GM20431 (cell line): Measurements from ENCODE around the gene DNTTIP2.
"Not testable (repeated sequence)": the region's sequence is repeated elsewhere in the genome, so short reads cannot be mapped to it uniquely, and the experiment has no call there.

Source experiments
- in situ Hi-C: fragments of 300-500 bp; cut with MseI, MboI; formaldehyde crosslinking; loops from one replicate; pipeline ENCODE4 v1.15.0; 2020; ENCODE audit warnings: low sequenced_read_pairs; ENCODE audit not compliant: unreplicated experiment

The DNTTIP2 gene

DNA sequence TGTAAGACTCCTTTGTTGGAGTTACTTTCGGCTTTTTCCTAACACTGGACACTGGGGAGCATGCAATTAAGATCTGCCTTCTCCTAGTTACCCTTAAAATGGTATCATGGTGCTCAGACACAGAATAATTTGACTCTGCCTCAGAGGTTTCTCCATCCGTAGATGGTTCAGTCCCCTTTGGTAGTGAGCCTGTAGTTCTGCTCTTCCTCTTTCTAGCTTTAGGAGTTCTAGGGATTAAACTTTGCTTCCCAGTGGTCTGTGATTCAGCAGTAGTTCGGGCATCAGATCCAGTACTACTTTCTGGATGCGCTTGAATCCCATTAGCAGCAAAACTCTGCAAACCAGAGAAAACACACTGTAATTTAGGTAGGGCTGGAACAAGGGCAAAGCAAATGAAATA, 1.5 kb downstream of the DNTTIP2 start:
- in situ Hi-C loops: no loop called here

DNA sequence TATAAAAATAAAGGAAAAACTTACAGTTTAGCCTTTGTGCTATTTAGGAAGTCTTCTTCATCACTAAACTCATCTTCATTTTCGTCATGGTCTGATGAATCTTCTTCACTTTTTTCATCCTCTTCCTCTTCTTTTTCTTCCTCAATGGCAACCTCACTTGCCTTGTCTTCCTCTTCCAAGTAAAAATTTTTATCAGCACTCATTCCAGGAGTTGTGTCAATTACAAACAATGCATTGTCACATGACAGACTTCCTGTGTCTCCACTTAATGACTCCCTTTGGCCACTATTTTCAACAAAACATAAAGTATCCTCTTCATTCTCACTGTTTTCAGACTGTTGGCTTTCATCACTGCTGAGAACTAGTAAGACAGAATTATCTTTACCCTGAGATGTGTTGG, 2.8 kb downstream of the DNTTIP2 start:
- in situ Hi-C loops: no loop called here

DNA sequence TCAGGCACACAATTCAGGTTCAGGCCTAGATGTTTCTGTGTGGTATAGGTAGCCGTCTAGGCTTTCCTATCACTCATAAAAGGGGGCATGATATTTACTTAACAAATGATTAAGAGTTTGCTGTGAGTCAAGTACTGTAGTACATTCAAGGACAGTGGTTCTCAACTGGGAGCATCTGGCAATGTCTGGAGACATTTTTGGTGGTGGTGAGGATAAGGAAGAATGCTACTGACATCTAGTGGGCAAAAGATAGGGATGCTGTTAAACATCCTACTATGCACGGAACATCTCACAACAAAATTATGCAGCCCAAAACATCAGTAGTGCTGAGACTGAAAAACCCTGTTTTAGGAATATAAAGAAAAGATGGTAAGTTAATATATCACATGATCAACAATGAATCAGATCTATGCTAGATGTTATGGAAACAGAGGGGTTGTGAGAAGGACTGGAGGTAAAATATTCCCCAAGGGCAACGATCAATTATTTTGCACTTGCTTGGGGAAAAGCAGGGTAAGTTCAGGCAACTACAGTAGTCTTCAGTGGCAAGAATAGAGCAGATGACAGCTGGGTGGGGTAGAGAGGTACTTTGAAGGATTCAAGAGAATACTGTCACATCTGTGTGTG, 4.9 kb downstream of the DNTTIP2 start:
- in situ Hi-C loops: no loop called here

DNA sequence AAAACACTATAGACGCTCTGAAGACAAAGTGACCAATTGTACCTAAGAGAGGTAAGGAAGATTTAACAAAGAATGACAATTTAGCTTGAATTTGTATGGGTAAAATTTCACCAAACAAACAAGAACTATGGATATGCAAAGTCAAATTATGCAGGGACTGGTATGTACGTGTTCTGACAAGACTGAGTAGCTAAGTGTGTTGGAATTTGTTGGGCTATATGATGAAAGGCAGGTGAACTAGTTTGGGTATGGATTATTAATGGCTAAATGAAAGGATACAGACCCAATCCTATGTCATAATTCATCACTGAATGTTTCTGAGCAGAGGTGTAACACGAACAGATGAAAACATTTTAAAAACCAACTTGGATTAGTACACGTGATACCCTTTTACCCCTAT, 7.6 kb downstream of the DNTTIP2 start:
- in situ Hi-C loops: no loop called here

DNA sequence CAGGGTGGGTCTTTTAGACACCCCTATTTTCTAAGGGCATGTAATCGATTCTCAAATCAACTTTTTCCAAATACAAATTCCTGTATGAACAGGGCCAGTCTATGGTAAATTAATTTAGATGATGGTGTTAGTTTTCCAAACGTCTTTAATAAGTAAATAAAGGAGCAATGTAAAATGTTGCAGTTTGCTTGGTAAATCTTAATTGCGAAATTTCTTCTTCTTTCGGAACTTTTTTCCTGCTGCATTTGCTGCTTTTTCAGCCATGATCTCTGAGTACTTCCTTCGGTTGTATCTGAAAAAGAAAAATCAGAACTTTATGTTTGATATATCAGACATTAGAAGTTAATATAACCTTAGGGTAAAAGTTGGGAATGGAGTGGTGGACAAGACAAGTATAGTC, 9.4 kb downstream of the DNTTIP2 start:
- in situ Hi-C loops: no loop called here

DNA sequence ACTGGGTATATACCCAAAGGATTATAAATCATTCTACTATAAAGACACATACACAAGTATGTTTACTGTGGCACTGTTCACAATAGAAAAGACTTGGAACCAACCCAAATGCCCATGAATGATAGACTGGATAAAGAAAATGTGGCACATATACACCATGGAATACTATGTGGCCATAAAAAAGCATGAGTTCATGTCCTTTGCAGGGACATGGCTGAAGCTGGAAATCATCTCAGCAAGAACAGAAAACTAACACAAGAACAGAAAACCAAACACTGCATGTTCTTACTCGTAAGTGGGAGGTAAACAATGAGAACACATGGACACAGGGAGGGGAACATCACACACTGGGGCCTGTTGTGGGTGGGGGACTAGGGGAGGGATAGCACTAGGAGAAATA, 10.5 kb downstream of the DNTTIP2 start:
- in situ Hi-C loops: not testable (repeated sequence)

DNA sequence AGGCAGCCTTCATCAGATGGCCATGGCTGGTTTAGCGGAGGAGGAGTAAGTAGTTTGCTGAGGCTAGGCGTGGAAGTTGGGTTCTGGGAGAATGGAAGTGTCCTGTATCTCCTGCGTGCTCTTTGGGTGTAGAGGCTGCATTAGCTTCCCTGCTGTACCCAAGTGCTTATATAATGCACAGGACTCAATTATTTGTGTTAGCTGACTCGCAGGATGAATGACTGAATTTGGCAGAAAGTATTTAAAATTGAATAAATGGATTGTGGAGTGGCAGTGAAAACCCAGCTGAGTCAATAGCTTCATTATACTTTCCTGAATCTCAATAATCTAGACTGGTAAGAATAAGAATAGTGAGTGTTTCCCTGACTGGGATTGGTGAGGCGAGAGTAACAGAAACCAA, 13.8 kb downstream of the DNTTIP2 start:
- in situ Hi-C loops: no loop called here

DNA sequence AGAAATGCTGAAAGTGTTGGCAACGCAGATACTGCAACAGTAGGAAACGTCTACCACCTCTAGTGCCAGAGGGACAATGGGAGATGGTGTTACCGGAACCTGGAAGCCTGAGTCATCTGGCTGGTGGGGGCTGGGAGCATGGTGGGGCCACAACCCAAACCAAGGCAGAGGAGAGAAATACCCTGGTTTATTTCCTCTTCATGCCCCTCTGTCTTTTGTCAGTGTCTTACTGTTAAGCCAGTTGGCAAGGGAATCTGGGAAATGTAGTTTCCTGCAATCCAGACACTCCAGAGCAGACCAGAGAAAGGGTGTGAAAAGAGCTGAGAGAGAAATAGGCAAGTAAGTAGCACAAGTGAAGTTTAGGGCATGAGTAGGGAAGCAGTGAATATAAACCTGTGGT, 14.8 kb downstream of the DNTTIP2 start:
- in situ Hi-C loops: no loop called here

DNA sequence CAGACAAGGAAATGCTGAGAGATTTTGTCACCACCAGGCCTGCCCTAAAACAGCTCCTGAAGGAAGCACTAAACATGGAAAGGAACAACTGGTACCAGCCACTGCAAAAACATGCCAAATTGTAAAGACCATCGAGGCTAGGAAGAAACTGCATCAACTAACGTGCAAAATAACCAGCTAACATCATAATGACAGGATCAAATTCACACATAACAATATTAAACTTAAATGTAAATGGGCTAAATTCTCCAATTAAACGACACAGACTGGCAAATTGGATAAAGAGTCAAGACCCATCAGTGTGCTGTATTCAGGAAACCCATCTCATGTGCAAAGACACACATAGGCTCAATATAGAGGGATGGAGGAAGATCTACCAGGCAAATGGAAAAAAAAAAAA, 21.4 kb downstream of the DNTTIP2 start:
- in situ Hi-C loops: not testable (repeated sequence)

DNA sequence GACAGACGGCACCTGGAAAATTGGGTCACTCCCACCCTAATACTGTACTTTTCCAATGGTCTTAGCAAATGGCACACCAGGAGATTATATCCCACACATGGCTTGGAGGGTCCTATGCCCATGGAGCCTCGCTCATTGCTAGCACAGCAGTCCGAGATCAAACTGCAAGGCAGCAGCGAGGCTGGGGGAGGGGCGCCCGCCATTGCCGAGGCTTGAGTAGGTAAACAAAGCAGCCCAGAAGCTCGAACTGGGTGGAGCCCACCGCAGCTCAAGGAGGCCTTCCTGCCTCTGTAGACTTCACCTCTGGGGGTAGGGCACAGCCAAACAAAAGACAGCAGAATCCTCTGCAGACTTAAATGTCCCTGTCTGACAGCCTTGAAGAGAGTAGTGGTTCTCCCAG, 23.0 kb downstream of the DNTTIP2 start:
- in situ Hi-C loops: not testable (repeated sequence)

DNA sequence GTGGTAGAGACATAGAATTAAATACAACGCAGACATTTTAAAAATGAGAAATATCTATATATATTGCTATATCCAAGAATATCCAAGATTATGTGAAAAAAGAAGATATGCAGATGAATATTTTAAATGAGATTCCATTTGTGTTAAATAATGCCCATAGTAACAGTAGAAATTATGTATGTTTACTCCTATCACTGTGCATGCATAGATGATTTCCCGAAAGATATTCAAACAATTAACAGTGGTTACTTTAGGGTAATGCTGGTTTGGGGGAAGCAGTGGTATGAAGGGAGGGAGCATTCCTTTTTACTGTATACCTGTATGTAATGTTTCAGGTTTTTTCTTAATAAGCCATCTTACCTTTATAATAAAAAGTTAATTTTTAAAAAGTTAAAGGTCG, 25.1 kb downstream of the DNTTIP2 start:
- in situ Hi-C loops: no loop called here

DNA sequence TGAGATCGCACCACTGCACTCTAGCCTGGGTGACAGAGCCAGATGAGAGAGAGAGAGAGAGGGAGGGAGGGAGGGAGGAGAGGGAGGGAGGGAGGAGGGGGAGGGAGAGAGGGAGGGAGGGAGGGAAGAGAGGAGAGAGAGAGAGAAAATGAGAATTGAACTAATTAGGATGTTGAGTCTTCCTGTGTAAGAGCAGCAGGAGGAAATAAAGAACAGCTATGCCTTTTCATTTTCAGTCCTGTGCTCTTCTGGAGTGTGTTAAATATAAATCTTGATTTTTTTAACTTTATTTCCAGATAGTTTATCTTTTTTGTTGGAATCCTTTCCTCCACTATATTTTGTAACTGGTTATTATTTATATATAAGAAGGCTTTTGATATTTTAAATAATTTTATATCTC, 27.1 kb downstream of the DNTTIP2 start:
- in situ Hi-C loops: no loop called here

DNA sequence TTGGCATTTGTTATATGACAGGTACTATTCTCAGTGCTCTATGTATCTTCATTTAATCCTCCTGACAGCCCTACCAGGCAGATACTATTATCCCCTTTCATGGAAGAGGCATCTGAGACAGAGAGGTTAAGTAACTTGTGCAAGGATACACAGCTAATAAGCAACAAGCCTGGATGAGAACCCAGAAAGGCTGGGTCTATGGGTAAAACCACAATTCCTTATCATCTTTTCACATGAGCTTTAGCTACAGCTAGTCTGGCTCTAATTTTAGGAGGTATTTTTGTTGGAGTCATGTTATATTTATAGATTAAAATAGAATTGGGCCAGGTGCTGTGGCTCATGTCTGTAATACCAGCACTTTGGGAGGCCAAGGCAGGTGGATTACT, 27.7 kb downstream of the DNTTIP2 start:
- in situ Hi-C loops: no loop called here

DNA sequence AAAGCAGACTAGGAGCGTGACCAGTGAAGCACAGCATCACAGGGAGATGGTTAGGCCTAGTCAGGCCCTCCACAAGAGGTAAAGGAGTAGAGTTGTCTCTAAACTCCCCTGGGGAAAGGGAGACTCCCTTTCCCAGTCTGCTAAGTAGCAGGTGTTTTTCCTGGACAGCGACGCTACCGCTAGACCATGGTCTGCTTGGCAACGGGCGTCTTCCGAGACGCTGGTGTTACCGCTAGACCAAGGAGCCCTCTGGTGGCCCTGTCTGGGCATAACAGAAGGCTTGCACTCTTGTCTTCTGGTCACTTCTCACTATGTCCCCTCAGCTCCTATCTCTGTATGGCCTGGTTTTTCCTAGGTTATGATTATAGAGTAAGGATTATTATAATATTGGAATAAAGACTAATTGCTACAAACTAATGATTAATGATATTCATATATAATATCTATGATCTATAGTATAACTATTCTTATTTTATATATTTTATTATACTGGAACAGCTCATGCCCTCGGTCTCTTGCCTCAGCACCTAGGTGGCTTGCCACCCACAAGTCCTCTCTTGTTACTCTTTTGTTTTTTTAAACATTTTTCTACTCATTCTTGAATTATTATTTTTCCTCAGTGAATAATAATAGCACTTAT, 28.2 kb downstream of the DNTTIP2 start:
- in situ Hi-C loops: not testable (repeated sequence)

DNA sequence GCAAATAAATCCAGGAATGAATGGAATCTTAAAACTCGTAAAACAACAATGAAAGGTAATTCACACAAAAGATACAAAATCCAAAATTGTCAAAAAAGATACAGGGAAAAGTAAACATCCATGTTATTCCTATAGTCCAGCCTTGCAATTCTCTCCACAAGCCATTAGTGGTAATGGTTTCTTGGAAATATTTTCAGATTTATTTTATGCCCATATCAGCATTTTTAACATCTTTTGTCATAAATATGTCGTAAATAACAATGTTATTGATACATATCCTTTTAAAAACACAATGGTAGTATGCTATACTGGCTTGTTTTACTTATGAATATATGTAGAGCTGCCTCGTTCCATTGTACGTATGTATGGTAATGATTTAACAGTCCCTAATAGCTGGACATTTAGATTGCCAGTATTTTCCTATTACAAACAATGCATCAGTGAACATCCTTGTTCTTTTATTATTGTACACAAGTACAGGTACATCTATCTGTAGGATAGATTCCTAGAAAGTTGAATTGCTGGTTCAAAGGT, 30.6 kb downstream of the DNTTIP2 start:
- in situ Hi-C loops: loop anchor here (25.0 kb wide), 2 partner anchors 411 to 536 kb away; partner anchors contain the start of gene FNBP1L

DNA sequence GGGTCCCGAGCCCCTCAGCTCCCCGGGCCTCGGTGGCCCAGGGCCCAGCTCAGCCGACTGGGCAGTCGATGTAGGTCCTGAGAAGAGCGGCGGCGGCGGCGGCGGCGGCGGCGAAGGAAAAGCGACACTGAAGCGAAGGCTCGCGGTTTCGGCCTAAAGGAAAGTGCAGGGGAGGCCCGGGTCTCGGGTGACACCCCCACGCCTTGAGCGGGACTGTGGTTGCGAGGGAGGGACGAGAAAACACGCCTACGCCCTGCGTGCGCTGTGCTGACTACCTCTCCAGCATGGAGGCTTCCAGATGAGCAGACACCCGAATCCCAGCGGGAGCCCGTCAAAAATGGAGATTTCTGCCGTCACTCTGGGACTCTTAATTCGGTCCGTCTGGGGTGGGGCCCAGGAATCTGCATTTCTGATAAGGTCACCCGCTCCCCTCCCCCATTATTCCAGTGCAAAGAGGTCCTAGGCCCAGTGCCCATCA, 31.2 kb downstream of the DNTTIP2 start:
- in situ Hi-C loops: loop anchor here (25.0 kb wide), 2 partner anchors 411 to 536 kb away; partner anchors contain the start of gene FNBP1L

DNA sequence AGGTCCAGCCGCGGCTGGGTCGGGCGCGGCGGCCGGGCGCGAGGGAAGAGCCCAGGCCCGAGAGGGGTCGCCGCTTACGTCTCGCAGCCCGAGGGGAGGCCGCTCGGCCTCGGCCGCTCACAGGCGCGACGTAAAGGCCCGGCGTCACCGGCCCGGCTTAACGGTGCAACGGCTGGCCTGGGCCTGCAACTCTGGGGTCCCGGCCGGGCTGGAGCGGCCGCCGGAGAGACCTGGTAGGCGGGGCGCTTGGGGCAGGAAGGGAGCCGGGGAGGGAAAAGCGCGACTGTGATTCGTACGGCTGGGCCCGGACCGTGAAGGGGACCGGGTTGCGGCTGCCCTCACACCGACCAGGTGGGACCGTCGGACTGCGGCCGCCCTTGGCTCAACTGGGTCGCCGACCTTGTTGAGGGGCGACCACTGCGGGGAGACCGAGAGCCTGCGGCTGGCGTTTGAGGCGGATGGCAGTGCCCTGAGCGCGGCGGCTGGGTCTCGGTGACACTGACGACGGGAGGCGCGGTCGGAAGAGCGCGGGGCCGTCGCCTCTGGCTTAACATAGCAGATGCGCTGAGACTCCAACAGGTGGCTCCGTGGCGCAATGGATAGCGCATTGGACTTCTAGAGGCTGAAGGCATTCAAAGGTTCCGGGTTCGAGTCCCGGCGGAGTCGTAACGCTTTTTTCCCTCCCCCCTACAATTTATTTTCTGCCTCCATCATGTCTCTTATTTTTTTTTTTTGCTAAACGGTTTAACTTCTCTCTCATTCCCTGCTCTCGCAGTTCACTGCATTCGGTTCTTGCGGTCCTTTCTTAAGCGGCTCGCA, 31.8 kb downstream of the DNTTIP2 start:
- in situ Hi-C loops: loop anchor here (25.0 kb wide), 2 partner anchors 410 to 535 kb away; partner anchors contain the start of gene FNBP1L

DNA sequence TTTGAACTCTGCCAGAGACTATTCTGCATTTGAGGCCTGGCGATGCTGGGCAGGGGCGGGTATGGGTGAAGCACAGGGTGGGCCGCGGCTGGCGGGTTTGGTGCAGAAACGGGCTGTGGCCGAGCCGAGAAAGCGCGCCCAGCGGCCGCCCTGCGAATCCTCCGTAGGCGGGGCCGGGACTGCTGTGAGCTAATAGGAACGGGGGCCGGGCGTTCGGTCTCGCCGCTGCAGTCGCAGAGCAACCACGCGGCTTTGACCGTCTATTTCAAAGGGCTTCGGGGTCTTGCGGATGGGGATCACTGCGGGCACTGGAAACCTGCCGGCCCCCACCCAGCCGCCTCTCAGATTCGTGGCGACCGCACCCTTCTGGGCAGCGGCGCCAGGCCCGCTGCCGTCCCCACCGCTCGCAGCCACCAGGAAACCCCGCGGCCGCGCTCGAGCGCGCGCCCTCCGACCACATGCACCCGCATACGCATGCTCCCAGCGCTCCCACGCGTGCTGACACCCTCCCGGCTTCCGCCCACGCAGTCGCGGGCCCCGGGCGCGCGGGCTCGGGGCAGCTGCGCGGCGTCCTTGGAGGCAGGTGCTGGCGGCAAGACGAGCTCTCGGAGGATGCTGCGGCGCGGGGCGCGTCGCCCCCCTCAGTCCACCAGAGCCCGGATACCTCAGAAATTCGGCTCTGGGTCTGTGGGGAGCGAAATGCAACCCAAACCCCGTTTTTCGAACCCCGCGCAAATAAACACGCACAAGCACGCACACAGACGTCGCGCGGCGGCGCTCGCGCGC, 32.6 kb downstream of the DNTTIP2 start:
- in situ Hi-C loops: loop anchor here (25.0 kb wide), 2 partner anchors 409 to 534 kb away; partner anchors contain the start of gene FNBP1L

DNA sequence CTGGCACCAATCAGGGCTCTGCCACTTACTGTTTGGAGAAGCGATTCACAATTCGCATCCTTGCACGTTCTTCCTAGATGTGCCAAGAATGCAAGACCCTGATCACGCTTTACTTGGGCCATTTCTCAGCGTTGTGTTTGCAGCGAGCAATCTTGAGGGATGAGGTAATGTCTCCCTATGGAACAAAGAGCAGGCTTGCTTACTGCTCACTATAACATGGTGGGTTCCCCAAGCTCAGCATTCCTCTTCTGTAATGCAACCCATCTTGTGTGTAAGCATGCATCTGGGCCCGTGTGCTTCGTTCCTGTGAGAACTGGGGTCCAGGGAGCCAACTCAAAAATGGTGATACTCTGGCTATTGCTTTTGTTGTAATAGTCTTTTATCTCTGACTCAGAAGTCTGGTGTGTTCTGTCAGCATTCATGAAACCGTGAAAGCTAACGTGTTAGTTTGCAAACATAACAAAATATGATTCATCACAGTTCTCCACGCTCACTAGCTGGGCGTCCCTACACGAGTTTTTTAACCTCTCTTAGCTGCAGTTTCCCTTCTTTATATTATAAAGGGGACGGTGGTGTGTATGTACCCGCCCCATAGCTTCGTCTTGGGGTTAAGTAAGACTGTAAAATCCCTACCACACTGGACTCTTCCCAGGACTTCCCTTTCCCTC, 33.3 kb downstream of the DNTTIP2 start:
- in situ Hi-C loops: loop anchor here (25.0 kb wide), 2 partner anchors 408 to 533 kb away; partner anchors contain the start of gene FNBP1L
